ENCODE measurements around the gene ATP6V0E1.

The ATP6V0E1 gene

GRCh38 chr5:172983542-172984243 is at the start of gene ATP6V0E1 (continued):
- TF ChIP-seq, protein P1, sequence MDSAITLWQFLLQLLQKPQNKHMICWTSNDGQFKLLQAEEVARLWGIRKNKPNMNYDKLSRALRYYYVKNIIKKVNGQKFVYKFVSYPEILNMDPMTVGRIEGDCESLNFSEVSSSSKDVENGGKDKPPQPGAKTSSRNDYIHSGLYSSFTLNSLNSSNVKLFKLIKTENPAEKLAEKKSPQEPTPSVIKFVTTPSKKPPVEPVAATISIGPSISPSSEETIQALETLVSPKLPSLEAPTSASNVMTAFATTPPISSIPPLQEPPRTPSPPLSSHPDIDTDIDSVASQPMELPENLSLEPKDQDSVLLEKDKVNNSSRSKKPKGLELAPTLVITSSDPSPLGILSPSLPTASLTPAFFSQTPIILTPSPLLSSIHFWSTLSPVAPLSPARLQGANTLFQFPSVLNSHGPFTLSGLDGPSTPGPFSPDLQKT (IDR thresholded peaks at IDR 0.05; ENCODE audit: borderline replicate concordance, low read depth, low read length) = no peak
- TF ChIP-seq, protein P2, sequence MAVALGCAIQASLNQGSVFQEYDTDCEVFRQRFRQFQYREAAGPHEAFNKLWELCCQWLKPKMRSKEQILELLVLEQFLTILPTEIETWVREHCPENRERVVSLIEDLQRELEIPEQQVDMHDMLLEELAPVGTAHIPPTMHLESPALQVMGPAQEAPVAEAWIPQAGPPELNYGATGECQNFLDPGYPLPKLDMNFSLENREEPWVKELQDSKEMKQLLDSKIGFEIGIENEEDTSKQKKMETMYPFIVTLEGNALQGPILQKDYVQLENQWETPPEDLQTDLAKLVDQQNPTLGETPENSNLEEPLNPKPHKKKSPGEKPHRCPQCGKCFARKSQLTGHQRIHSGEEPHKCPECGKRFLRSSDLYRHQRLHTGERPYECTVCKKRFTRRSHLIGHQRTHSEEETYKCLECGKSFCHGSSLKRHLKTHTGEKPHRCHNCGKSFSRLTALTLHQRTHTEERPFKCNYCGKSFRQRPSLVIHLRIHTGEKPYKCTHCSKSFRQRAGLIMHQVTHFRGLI (tag by site-specific recombination; IDR thresholded peaks at IDR 0.05) = no peak
- peak; percentile 83 for TF ChIP-seq SP3 (tag by site-specific recombination; IDR thresholded peaks at IDR 0.05)
- TF ChIP-seq, protein P3, sequence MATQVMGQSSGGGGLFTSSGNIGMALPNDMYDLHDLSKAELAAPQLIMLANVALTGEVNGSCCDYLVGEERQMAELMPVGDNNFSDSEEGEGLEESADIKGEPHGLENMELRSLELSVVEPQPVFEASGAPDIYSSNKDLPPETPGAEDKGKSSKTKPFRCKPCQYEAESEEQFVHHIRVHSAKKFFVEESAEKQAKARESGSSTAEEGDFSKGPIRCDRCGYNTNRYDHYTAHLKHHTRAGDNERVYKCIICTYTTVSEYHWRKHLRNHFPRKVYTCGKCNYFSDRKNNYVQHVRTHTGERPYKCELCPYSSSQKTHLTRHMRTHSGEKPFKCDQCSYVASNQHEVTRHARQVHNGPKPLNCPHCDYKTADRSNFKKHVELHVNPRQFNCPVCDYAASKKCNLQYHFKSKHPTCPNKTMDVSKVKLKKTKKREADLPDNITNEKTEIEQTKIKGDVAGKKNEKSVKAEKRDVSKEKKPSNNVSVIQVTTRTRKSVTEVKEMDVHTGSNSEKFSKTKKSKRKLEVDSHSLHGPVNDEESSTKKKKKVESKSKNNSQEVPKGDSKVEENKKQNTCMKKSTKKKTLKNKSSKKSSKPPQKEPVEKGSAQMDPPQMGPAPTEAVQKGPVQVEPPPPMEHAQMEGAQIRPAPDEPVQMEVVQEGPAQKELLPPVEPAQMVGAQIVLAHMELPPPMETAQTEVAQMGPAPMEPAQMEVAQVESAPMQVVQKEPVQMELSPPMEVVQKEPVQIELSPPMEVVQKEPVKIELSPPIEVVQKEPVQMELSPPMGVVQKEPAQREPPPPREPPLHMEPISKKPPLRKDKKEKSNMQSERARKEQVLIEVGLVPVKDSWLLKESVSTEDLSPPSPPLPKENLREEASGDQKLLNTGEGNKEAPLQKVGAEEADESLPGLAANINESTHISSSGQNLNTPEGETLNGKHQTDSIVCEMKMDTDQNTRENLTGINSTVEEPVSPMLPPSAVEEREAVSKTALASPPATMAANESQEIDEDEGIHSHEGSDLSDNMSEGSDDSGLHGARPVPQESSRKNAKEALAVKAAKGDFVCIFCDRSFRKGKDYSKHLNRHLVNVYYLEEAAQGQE (tag by site-specific recombination; IDR thresholded peaks at IDR 0.05) = no peak
- no peak for TF ChIP-seq ZSCAN16 (tag by site-specific recombination; IDR thresholded peaks at IDR 0.05)
- TF ChIP-seq PRDM4 (tag by site-specific recombination; IDR thresholded peaks at IDR 0.05) = no peak
- TF ChIP-seq, protein P4, sequence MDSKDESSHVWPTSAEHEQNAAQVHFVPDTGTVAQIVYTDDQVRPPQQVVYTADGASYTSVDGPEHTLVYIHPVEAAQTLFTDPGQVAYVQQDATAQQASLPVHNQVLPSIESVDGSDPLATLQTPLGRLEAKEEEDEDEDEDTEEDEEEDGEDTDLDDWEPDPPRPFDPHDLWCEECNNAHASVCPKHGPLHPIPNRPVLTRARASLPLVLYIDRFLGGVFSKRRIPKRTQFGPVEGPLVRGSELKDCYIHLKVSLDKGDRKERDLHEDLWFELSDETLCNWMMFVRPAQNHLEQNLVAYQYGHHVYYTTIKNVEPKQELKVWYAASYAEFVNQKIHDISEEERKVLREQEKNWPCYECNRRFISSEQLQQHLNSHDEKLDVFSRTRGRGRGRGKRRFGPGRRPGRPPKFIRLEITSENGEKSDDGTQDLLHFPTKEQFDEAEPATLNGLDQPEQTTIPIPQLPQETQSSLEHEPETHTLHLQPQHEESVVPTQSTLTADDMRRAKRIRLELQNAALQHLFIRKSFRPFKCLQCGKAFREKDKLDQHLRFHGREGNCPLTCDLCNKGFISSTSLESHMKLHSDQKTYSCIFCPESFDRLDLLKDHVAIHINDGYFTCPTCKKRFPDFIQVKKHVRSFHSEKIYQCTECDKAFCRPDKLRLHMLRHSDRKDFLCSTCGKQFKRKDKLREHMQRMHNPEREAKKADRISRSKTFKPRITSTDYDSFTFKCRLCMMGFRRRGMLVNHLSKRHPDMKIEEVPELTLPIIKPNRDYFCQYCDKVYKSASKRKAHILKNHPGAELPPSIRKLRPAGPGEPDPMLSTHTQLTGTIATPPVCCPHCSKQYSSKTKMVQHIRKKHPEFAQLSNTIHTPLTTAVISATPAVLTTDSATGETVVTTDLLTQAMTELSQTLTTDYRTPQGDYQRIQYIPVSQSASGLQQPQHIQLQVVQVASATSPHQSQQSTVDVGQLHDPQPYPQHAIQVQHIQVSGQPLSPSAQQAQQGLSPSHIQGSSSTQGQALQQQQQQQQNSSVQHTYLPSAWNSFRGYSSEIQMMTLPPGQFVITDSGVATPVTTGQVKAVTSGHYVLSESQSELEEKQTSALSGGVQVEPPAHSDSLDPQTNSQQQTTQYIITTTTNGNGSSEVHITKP (tag by site-specific recombination; IDR thresholded peaks at IDR 0.05) = peak; percentile 41
- TF ChIP-seq ZNF558 (tag by site-specific recombination; IDR thresholded peaks at IDR 0.05) = no peak
- TF ChIP-seq, protein P5, sequence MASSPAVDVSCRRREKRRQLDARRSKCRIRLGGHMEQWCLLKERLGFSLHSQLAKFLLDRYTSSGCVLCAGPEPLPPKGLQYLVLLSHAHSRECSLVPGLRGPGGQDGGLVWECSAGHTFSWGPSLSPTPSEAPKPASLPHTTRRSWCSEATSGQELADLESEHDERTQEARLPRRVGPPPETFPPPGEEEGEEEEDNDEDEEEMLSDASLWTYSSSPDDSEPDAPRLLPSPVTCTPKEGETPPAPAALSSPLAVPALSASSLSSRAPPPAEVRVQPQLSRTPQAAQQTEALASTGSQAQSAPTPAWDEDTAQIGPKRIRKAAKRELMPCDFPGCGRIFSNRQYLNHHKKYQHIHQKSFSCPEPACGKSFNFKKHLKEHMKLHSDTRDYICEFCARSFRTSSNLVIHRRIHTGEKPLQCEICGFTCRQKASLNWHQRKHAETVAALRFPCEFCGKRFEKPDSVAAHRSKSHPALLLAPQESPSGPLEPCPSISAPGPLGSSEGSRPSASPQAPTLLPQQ (tag by site-specific recombination; IDR thresholded peaks at IDR 0.05) = peak; percentile 76
- peak; percentile 14; the same call in 1 of the 2 replicates for TF ChIP-seq ZNF561 (tag by site-specific recombination; IDR thresholded peaks at IDR 0.05; ENCODE audit: borderline replicate concordance)
- no peak for TF ChIP-seq ZFP3 (tag by site-specific recombination; IDR thresholded peaks at IDR 0.05; ENCODE audit: low read depth)
- peak; percentile 20; the same call in 1 of the 2 replicates for TF ChIP-seq ZNF623 (tag by site-specific recombination; IDR thresholded peaks at IDR 0.05)
- no peak for TF ChIP-seq HOXA7 (CRISPR knock-in tag; IDR thresholded peaks at IDR 0.05; ENCODE audit: borderline replicate concordance)
- no peak for TF ChIP-seq PRDM1 (tag by site-specific recombination; IDR thresholded peaks at IDR 0.05)
- TF ChIP-seq GLIS1 (tag by site-specific recombination; IDR thresholded peaks at IDR 0.05) = peak; percentile 66
- no peak for TF ChIP-seq ZNF26 (tag by site-specific recombination; IDR thresholded peaks at IDR 0.05)
- TF ChIP-seq ZNF791 (tag by site-specific recombination; IDR thresholded peaks at IDR 0.05) = no peak
- TF ChIP-seq ZNF747 (tag by site-specific recombination; IDR thresholded peaks at IDR 0.05) = no peak
- TF ChIP-seq, protein P6, sequence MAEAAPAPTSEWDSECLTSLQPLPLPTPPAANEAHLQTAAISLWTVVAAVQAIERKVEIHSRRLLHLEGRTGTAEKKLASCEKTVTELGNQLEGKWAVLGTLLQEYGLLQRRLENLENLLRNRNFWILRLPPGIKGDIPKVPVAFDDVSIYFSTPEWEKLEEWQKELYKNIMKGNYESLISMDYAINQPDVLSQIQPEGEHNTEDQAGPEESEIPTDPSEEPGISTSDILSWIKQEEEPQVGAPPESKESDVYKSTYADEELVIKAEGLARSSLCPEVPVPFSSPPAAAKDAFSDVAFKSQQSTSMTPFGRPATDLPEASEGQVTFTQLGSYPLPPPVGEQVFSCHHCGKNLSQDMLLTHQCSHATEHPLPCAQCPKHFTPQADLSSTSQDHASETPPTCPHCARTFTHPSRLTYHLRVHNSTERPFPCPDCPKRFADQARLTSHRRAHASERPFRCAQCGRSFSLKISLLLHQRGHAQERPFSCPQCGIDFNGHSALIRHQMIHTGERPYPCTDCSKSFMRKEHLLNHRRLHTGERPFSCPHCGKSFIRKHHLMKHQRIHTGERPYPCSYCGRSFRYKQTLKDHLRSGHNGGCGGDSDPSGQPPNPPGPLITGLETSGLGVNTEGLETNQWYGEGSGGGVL (tag by site-specific recombination; IDR thresholded peaks at IDR 0.05) = no peak
- peak; percentile 90 for TF ChIP-seq ZNF335 (tag by site-specific recombination; conservative IDR thresholded peaks at IDR 0.05)
- TF ChIP-seq ZNF521 (tag by site-specific recombination; IDR thresholded peaks at IDR 0.05) = no peak

All from HEK293 (cell line).